SKM-1 treated with dmso at 0.1 percent for 144 hours (cell line): ENCODE data around the gene HYOU1.
"Not testable (repeated sequence)": the region's sequence is repeated elsewhere in the genome, so short reads cannot be mapped to it uniquely, and the experiment has no call there.

Source experiments
- DNase-seq: peaks from one replicate; lab custom pipeline; 2025; ENCODE audit not compliant: unreplicated experiment; lab: John Stamatoyannopoulos, UW

Gene HYOU1

DNA sequence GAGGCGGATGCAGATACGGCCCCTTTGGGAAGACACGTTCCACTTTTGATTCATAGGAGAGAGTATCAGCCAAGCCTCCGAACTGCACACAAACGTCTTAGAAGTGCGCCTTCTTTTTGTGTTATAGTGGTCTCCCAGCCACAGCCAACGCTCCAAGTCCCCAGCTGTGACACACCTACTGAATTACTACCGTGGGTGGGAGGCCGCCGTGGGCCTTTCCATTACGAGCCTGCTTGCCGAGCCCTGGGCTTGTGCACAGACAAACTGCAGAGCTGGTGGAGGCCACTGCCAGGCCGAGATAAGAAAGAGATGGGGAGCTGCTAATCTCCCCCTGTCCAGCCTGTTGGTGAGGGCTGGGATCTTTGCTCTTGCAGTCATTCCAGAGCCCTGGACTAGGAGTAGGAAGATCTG is 28.4 kb upstream of the HYOU1 start:
- no peak for DNase-seq

DNA sequence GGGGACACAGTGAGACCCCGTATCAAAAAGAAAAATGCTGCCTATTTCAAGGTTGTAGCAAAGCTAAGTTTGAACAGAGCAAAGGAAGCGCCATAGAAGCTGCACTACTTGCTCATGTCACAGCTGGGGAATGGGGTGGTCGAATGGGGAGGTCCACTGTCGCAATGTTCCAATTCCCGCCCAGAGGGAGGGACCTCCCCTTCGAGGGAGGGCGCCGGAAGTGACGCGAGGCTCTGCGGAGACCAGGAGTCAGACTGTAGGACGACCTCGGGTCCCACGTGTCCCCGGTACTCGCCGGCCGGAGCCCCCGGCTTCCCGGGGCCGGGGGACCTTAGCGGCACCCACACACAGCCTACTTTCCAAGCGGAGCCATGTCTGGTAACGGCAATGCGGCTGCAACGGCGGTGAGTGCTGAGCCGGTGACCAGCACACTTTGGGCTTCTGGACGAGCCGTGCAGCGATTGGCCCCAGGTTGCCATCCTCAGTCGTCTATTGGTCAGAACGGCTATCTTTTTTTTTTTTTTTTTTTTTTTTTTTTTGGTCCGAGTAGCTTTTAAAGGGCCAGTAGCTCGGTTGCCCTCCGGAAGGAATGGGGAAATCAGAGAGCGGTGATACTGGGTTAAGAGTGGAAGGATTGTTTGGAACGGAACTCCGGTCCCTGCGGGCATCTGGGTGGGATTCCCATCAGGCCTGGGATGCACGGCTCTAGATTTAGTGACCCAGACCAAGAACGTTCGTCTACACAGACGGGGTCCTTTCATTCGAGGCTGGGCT is 27.8 kb upstream of the HYOU1 start, which contains the start of gene HMBS:
TSS of gene HMBS (plus strand) at position 219 of the 774 bp plus-strand sequence. CDS start at position 372, 153 bp downstream.
- peak; percentile 91 for DNase-seq

DNA sequence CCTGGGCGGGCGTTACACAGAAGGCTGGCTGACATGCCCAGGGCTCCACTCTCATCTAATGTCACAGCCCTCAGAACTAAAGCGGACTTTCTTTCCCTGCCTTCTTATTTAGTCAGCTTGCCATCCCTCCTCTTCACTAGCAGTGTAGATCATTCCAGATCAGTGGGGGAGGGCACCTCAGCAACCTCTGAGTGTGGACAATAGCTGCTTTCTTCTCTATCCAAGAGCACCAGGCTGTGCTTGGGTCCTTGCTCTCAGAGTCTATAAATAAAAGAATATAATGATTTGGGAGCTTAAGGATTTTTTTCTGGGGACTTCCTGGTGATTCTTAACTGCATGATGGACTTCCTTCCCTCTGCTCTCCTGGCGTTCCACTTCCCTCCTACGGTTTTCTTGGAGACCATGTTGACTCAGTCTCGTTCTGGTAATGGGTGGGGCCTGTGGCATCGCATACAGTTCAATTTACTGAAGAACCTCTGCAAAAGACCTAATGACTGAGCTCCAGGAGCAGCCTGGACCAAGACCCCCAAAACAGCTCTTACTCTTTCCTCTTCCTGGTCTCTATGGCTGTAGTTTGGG is 24.8 kb upstream of the HYOU1 start:
- no peak for DNase-seq

DNA sequence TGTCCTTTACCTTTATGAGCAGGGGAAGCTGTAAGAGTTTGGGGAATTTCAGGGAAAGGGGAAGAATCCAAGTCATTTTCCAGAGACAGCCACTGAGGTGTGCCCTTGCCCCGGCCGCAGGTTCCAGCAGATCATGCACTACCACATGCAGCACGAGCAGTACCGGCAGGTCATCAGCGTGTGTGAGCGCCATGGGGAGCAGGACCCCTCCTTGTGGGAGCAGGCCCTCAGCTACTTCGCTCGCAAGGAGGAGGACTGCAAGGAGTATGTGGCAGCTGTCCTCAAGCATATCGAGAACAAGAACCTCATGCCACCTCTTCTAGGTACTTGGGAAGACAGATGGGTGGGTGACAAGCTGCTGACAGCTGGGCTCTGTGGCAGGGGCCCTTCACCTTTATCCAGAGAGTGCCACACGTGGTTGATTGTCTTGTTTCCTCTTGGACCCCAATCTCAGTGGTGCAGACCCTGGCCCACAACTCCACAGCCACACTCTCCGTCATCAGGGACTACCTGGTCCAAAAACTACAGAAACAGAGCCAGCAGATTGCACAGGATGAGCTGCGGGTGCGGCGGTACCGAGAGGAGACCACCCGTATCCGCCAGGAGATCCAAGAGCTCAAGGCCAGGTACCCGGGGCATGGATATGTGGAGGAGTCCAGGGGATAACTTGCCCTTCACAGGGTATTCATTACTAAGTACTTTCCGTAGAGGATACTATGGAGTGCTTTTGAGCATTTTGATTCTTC is 21.8 kb upstream of the HYOU1 start:
- DNase-seq: no peak

DNA sequence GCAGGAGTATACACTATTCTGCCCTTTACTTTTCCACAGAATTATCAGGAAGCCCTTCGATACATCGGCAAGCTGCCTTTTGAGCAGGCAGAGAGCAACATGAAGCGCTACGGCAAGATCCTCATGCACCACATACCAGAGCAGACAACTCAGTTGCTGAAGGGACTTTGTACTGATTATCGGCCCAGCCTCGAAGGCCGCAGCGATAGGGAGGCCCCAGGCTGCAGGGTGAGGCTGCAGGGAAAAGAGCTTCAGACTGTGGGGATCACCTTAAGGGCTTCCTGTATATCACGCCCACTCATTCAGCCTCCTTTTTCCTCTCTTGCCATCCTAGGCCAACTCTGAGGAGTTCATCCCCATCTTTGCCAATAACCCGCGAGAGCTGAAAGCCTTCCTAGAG is 20.8 kb upstream of the HYOU1 start:
- no peak for DNase-seq

DNA sequence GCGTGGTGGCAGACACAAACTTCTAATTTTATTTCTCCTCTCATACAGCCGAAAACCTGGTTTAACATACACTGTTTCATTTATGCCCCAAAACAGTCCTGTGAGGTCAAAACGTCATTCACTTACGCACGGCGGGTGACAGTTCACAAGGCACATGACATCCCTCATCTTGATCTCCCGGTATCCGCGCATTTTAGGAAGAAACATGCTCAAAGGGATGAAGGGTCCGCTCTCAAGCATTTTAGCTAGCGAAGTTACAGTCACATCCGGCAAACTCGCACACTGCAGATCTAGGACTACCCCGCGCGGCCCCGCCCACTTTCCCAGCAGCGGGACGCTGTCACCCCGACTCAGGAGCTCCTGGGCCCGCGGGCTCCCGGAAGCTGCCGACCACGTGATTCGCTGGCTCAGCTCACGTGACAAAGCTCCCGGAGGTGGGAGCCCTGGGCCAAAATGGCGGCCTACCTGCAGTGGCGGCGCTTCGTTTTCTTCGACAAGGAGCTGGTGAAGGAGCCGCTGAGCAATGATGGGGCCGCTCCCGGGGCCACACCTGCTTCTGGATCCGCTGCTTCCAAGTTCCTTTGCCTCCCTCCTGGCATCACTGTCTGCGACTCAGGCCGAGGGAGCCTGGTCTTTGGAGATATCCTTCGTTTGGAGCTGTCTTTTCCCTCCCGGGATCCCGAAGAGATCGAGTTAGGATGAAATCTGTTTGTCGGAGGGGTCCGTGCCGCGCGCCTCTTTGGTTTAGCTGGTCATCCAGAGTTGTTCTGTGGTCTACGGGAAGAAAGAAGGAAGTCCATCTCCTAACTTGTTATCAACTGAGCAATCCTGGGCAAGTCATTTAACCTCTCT is 10.6 kb upstream of the HYOU1 start, which contains the start of gene VPS11:
TSS of gene VPS11 (plus strand) at position 448 of the 852 bp plus-strand sequence. CDS start at position 454, 6 bp downstream.
- DNase-seq: peak; percentile 91

DNA sequence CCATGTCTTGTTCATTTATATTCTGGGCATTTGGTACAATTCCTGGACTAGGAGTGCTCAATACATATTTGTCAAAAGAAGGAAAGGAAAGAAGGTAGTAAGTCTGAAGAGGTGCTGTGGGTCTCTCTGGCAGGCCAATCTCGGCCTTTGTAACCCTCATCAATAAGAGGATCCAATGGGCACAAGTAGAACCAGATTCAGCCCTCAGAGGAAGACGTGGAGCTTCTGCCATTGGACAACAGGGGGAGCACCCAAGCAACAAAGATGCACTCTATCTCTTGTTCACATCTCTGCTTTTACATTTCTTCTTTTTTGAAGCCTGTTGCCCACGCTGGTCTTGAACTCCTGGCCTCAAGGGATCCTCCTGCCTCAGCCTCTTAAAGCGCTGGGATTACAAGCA is 8.4 kb upstream of the HYOU1 start:
- peak; percentile 52 for DNase-seq

DNA sequence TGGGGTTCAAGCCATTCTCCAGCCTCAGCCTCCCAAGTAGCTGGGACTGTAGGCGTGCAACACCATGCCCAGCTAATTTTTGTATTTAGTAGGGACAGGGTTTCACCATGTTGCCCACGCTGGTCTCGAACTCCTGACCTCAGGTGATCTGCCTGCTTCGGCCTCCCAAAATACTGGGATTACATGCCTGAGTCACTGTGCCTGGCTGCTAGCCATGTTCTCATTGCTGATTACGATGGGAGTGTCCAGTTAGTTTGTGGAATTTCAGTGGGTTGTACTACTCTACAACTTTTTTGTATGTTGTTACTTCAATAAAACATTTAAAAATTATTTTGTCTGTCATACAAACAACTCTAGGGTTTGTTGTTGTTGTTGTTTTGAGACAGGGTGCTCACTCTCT is 5.8 kb upstream of the HYOU1 start:
- no peak for DNase-seq

DNA sequence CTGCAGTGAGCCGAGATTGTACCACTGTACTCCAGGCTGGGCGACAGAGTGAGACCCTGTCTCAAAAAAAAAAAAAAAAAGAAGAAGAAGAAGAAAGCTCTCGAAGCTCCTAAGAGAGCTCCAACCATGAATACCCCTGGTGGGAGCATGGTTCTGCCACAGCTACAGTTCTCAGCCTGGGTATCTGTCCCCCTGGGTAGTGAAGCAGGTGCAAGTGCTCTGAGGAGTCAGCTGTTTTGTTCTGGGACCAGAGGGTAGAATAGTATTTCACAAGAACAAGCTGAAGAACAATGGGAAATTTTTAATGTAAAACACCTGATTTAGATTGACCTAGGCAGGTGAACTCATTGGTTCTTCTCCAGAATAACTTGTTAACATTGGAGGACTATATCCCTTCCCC is 4.3 kb upstream of the HYOU1 start:
- DNase-seq: no peak

DNA sequence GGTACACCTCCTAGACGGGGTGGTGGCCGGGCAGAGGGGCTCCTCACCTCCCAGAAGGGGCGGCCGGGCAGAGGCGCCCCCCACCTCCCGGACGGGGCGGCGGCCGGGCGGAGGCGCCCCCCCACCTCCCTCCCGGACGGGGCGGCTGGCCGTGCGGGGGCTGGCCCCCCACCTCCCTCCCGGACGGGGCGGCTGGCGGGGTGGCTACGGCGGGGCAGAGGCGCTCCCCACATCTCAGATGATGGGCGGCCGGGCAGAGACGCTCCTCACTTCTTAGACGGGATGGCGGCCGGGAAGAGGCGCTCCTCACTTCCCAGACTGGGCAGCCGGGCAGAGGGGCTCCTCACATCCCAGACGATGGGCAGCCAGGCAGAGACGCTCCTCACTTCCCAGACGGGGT is 2.1 kb upstream of the HYOU1 start:
- DNase-seq: not testable (repeated sequence)

DNA sequence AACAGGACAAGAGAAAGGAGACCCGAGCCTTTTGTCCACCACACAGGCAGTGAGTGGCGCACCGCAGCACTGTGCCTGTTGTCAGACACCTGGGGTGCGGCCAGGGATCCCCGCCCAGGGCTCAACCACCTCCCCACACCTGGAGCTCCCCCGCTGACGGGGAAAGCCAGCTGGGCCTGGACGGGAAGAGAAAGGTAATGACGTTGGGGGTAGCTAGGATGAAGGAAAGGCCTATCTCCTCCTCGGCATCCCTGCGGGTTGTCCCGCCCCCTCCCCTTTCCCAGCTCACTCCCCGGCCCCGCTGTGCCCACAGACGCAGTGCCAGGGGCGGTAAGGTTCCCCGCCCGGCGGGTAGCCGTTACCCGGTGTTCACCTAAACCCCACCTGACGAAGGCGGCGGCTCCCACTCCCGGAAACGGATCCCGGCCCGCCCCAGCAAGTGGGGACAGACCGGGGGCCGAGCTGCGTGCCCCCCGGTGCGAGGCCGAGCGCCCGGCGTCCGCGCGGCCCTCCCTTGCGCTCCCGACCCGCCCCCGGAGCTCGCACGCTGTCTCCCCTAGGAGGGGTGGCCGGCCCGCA is 495 bp downstream of the HYOU1 start:
- DNase-seq: no peak

DNA sequence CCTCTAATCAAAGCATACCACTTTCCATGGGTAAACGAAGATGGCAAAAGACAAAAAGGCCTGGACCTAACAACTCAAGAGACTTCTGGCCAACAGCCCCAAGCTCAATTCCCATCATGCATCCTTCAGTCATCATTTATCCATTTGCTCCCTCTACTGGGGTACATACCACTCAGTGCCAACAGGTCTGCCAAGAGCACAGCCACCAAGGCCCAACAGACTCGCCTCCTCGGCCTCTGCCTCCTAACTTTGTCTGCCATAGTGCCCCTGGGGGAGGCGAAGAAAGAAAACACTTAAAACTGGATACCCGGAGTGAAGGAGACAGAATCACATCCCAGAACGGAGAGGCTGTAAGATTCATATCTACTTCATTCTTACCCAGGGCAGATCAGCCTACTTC is 1.1 kb downstream of the HYOU1 start:
- DNase-seq: no peak

DNA sequence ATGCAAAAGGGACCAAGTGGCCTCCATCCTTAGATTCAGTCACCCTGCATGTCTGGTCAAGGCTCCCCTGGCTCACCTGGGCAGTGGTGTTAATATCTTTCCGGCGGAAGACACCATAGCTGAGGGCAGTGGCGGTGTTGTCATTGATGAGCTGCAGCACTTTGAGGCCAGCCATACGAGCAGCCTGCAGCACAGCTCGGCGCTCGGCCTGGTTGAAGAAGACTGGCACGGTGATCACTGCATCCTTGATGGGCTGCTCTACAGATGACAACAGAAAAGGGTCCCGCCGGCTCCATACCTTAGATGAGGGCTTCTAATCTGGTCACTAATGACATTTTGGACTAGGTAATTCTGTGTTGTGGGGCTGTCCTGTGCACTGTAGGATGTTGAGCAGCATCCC is 2.6 kb downstream of the HYOU1 start:
- DNase-seq: no peak

DNA sequence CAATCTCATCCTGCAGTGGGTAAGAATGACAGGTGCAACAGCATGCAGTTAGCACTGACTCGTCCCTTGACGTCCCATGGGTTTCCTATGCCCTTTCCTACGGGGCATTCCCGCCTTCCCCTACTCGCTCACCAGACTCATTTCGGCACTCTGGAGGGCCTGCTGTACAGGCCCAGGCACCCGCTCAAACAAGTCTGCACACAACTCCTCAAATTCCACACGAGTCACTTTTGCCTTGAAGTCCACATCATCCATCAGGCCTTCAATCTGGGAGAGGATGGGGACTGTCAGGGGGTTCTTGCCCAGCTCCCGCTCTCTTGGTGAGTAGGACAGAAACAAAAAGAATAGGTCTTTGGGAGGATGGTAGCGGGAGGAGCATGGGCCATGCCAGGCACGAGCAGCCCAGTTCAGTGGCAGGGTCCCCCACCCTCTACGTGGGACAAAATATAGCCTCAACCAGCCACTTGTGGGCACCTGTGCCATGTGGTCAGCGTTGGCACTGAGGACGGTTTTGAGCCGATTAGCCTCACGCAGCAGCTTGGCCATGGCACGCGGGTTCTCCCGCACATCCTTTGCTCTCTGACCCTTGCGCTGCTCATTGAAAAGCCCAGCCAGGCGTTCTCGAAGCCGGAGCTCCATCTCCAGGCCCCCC is 4.7 kb downstream of the HYOU1 start:
- no peak for DNase-seq

DNA sequence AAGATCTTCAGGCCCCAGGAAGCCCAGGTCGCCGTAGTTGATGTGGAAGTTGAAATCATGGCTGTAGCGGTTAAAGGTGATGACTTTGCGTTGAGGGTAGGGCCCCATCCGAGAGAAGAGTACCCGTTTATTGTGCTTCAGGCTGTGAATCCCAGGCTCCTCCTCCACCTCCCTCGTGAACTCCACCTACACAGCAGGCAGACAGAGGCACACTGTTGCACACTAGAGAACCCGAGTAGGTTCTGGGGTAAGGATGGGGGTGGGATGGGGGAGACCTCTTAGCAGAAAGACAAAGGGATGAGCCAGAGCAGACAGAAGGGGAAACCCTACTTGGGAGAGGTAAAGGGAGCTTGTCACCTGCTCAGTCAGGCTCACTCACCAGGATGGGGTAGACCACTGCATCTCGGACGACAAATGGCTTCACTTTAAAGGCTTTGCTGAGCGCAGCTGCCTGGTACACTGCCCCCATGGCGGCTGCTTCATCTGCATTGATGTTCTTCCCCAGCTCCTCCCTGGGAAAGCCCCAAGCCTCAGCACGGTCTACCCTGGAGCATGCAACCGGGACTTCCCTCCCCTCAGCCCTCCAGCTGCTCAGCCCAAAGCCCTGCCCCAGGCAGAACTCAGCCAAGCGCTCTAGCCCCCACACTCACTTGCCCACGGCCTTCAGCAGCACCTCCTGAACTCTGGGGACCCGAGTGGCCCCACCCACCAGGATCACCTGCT is 5.4 kb downstream of the HYOU1 start:
- no peak for DNase-seq

DNA sequence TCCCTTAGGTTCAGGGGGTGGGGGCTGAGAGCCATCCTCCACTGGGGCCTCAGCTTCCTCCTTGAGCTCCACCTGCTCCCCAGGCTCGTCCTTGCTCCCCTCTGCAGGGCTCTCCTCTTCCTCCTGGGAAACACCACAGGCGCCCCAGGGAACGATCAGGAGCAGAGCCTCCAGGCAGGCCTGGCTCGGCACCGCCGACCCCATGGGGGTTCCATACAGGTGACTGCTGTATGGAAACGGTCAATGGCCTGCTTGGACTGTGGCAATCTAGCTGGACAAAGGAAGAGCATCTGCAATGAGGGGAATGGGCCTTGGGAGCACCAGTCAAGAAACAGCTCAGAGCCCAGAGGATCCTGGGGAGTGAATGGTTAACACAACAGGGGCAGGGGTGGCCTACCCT is 7.9 kb downstream of the HYOU1 start:
- DNase-seq: no peak

DNA sequence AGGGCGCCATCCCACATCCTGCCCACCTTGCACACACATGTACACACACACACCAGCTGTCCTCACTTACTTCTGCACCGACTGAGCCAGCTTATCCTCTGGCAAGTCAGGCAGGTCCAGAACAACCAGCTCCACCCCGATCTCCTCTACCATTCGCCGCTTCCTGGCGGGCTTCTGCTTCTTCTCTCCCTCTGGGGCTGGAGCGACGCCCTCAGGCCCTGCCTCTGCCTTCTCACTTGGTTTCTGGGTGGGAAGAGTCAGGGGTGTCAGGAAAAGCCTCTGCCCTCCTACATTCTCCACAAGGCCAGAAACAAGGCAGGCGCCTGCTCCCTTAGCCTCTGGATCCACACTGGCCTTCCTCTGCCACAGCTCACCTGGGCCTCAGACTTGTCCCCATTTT is 8.4 kb downstream of the HYOU1 start:
- DNase-seq: no peak

DNA sequence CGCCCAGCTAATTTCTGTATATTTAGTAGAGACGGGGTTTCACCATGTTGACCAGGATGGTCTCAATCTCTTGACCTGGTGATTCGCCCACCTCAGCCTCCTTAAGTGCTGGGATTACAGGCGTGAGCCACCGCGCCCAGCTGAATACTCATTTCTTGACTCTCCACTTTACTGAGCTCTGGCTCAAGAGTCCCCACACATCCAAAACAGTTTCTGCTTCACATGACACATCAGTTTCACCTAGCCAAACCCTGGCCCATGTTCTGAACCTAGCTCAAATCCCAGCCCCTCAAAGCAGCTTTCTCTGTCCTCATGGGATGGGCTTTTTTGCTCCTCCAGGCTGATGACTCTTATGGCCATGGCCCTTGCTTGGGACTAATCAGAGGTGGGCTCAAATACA is 9.8 kb downstream of the HYOU1 start:
- no peak for DNase-seq

DNA sequence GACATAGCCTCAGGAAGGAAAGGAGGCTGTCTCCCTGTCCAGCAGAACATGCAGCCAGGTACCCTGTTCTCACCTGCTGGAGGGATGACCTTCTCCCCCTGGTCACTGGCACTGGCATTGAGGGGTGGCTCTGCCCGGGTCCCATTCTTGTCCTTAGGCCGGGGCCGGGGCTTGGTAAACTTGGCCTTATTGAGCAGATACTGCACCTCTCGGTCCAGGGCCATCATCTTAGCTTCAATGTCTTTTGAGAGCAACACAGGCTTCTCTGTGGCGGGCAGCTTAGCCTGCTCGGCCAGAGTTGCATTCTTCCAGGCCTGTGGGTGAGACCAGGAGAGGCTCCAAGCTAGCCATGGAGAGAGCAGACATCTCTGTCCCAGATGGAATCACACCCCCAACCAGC is 10.5 kb downstream of the HYOU1 start:
- DNase-seq: no peak

DNA sequence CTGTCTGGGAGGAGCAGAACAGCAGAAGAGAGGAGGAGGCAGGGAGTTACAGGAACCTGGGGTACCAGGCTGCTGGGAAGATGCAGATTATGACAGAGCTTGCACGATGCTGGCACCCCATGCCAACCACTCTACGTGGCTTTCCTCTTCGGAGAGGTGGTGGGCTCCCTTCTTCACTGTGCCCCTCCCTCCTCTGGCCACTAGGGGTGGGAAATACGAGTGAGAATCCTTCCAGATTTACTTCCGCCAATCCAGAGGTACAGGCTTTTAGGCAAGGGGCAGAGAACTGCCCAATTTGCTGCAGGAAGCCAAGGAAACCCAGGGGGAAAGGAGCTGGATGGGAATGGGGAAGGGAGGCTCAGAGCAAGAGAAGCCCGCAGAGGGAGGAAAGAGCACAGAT is 12.3 kb downstream of the HYOU1 start:
- DNase-seq: no peak
